ENCODE results near the gene PTP4A1.

Gene PTP4A1

GRCh38 chr6:63558278-63558677 is 14.0 kb upstream of the PTP4A1 start:
- no peak for DNase-seq

DNA sequence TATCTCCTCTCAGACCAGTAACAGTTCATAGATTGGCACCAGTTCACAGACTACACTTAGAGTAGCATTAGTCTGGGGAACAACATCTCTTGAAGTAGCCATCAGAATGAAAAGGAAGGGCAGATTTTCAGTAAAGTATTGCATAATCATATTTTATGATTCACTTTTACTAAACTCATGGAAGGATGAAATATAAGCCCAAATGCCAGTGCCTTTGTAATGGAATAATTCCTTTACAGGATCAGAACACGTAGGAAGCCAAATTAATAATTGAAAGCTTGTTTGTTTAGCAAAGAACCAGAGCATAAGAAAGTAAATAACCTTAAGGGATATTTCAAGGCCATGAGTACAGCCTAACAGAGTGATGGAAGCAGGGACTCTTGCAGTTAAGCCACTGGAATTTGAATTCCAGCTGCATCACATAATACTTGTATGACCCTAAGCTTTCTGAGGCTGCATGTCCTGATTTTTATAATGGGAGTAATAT is 11.4 kb upstream of the PTP4A1 start:
- no peak for DNase-seq

DNA sequence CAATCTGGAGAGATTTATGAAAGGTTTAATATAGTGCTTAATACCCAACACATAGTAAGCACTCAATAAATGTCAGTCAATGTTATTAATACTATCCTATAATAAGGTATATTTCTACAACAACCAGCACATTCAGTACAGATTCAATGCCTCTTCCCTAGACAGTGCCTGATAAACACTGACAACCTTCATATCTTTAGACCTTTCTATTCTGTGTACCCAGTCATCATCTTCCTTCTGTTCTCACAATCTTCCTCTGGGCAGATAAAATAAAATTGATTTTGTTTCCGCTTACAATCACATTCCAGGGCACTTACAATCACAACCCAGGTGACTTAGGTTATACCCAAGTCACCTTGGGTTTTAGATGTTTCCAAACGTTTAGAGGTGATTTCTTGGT is 11.0 kb upstream of the PTP4A1 start:
- DNase-seq, result no peak

GRCh38 chr6:63563235-63563634 is 9.0 kb upstream of the PTP4A1 start:
- no peak for DNase-seq

DNA sequence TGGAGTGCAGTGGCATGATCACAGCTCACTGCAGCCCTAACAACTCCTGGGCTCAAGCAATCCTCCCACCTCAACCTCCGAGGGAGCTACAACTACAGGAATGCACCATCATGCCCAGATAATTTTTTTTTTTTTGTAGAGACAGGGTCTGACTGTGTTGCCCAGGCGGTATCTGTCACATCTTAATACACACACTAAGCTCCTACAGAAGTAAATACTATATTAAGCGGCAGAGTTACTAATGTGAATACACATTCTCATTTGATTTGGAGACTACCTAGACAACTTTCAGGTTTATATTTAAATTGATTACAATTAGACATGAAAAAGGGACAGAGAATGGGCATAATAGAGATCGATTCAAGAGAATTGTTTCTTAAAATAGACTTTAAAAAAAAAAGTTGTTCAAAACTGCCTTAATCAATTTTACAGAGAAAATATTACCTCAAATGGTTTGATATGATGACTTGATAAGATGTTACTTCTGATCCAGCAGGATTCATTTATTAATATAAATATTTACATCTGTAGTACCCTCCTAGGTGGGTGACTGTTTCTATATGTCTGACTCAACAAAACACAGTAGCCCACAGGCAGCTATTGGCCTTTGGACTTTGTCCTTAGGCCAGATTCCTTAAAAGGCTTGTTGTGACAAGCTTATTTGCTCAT is 7.1 kb upstream of the PTP4A1 start:
- DNase-seq, result no peak

- no peak for DNase-seq
Observed at GRCh38 chr6:63565727-63566596, 6.3 kb upstream of the PTP4A1 start.

- DNase-seq, result no peak
Observed at GRCh38 chr6:63567966-63568365, 4.3 kb upstream of the PTP4A1 start.

GRCh38 chr6:63571361-63572043 is 778 bp upstream of the PTP4A1 start:
- no peak for DNase-seq

- DNase-seq, result no peak
Observed at GRCh38 chr6:63572747-63573075, 431 bp downstream of the PTP4A1 start.

GRCh38 chr6:63573076-63573898 is 1.0 kb downstream of the PTP4A1 start:
- peak; percentile 91 for DNase-seq

DNA sequence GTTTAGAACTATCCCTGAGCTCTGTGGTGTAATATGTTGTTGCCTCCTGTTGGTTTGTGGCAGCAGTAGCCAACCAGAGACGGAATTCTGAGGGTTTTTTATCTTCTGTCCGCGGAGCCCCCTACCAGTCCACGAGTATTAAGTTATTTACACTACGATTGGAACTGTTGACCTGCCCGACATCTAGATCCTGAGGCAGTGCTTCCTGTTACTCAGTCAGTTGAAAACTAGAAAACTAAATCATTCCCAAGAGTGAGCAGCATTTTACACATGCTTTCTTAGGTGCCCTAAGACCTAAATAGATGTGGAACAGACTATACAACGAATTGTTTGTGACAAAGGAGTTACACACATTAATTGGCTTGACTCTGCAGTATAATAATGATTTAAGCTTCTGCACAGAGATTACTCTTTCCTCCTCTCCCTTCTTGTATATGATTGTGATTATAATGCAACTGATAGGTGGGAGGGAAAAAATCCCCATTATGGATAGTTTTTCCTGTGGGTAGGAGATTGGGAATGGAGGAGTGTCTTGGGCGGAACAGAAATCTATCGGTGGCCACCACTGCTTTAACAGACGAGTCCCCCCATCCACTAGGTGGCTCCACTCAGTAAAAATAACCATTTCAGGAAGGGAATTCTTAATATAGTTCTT is 1.7 kb downstream of the PTP4A1 start:
- DNase-seq, result peak; percentile 32

DNA sequence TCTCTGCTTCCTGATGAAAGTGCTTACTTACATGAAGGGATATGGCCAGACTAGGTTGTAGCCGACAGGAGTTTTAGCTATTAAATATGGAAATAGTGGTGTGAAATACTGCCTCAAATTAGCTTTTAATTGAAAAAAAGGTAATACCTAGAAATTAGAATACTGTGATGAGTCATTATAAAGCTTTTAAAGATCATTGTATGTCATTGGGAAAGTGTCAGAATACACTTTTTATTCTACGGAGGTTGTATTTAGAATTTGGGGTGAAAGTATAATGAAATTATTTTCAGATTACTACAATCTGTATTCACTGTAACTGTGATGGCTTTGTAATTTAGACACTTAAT is 2.2 kb downstream of the PTP4A1 start:
- no peak for DNase-seq

GRCh38 chr6:63576147-63576772 is 4.0 kb downstream of the PTP4A1 start:
- no peak for DNase-seq

- DNase-seq, result no peak
Observed at GRCh38 chr6:63576985-63577712, 4.9 kb downstream of the PTP4A1 start.

- DNase-seq, result no peak
Observed at GRCh38 chr6:63578757-63579156, 6.5 kb downstream of the PTP4A1 start.

DNA sequence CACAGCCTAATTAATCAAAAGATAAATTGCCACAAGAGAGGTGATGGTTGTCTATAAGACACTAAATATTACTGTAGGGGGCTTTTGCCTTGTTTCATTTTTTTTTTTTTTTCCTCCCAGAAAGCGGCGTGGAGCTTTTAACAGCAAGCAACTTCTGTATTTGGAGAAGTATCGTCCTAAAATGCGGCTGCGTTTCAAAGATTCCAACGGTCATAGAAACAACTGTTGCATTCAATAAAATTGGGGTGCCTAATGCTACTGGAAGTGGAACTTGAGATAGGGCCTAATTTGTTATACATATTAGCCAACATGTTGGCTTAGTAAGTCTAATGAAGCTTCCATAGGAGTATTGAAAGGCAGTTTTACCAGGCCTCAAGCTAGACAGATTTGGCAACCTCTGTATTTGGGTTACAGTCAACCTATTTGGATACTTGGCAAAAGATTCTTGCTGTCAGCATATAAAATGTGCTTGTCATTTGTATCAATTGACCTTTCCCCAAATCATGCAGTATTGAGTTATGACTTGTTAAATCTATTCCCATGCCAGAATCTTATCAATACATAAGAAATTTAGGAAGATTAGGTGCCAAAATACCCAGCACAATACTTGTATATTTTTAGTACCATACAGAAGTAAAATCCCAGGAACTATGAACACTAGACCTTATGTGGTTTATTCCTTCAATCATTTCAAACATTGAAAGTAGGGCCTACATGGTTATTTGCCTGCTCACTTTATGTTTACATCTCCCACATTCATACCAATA is 7.8 kb downstream of the PTP4A1 start:
- DNase-seq, result no peak

DNA sequence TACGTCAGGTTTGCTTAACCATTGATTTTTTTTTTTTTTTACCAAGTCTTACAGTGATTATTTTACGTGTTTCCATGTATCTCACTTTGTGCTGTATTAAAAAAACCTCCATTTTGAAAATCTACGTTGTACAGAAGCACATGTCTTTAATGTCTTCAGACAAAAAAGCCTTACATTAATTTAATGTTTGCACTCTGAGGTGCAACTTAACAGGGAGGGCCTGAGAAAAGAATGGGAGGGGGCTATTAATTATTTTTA is 8.4 kb downstream of the PTP4A1 start:
- DNase-seq, result no peak

DNA sequence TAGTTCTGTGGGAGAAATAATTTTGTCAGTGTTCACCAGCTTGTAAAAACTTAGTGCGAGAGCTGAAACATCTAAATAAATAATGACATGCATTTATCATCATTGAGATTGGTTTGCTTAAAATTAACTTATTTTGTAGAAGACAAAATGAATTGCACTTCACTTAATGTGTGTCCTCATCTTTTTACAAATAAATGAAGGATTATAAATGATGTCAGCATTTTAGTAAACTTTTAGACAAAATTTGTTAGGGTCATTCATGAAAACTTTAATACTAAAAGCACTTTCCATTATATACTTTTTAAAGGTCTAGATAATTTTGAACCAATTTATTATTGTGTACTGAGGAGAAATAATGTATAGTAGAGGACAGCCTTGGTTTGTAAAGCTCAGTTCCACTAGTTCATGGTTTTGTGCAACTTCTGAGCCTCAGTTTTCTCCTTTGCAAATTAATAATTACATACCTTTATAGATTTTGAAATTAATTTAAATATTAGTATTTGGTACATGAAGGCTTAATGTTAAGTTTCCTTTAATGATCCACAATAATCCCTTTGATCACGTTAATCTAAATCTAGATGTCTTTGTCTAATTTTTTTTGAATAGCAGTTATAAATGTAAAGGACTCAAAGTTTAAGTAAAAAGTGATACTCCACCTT is 9.2 kb downstream of the PTP4A1 start:
- DNase-seq, result no peak

DNA sequence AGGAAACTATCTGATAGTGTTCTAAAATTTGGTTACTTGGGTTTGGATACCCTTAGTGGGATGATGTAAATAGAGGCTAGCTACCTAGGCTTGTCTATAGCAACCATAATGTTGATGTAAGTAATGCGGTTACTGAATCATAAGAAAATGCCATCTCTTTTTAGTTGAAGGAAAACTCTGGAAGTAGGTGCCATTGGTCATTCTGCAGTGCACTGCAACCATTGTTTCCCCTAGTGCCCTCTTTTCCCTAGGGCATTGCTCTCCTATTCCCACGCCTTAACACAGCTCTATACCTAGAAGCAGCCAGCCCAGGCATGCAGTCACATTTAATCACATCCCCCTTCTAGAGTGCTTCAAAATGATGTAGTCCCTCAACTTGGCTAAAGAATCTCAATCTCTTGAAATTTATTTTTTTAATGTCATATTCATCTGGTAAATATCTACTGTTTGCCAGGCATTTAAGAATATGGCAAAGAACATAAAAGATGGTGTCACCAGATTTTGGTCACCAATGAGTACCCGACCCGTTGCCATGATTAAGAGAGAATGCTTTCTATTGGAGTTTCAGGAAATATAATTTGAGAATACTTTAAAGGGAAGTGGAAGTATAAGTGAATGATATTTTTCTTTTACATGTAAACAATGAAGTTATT is 10.4 kb downstream of the PTP4A1 start:
- no peak for DNase-seq

DNA sequence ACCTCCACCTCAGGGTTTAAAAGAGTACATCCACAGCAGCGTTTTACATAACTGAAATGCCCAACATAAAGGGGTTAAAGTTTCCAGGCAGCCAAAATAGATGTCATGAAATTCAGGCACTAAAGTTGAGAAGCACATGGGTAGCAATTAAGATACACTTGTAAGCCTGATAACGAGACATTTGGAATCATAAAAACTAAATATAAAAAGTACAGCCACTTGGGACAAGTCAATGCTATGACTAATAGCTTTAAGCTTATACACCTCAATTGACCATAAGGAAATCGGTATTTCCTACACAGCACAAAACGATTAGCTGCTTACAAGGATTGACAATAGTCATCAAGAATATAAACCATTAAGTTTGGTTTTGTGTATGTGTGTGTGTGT is 11.8 kb downstream of the PTP4A1 start:
- no peak for DNase-seq

All from NCI-H1105 treated with DMSO at 0.1 percent for 48 hours (cell line).